HG02759 (cell line): ENCODE data around the gene NSD2.

Experiments used
- ATAC-seq: cut with Tn5 transposase; IDR thresholded peaks from one replicate; pipeline ENCODE4 v1.9.1; 2021; ENCODE audit warnings: mild to moderate bottlenecking, moderate library complexity; ENCODE audit not compliant: unreplicated experiment

NSD2 gene

DNA sequence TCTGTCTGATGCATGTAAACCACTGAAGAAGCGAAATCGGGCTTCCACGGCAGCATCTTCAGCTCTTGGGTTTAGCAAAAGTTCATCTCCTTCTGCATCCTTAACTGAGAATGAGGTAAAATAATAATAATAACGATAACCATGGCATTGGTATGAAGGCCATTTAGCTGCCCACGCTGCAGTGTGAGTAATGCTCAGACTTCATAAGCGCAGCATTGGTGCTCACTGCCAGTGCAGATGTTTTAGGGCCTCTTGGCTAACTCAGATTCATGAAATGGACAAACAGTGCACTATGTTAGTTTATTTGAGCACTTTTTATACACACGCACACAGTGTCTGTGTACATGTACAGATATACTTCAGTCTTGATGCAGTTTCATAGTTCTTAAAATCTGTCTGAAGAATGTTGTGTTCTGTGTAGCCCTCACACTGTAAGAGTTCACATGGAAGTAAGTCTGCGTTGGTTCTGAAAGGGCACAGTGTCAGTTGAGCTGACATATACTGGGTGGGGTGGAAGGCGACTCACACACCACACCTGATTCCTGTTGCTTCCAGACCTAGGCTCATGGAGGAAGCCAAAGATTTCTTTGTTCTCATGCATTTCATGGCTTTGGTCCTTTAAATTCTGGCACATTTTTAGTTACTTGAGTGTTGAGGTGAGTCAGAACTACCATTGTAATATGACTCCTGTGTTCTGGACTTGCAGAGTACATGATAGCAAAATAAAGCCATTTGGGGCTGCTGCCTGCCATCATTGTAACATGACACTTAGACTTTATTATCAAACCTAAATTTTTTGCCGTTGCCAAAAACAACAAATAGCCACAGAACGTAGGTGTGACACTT, 68.7 kb downstream of the NSD2 start:
- no peak for ATAC-seq

DNA sequence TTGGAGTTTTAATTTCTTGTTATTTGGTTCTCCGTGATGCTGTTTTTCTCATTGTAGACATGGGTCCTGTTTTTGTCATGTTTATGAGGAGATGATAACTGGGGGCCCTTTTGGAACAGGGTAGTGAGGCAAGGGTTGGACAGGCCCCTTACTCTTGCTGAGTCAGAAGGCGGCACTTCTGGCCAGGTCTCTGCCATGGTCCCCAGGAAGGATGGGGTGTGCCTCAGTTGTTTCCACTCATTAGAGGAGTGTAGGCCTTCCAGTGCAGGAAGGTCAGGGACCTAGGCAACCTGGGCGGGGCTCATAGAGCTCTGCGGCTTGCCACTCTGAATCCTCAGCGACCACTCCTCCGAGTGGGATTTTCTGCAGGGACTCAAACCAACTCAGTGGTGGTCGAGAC, 69.4 kb downstream of the NSD2 start:
- no peak for ATAC-seq

GRCh38 chr4:1943928-1944327, 72.7 kb downstream of the NSD2 start:
- ATAC-seq: no peak

GRCh38 chr4:1945124-1945895, 74.1 kb downstream of the NSD2 start:
- ATAC-seq: no peak

- ATAC-seq: no peak
These were observed 74.7 kb downstream of the NSD2 start for GRCh38 chr4:1945912-1946311.

- ATAC-seq: no peak
These were observed 77.0 kb downstream of the NSD2 start for GRCh38 chr4:1948232-1948631.

DNA sequence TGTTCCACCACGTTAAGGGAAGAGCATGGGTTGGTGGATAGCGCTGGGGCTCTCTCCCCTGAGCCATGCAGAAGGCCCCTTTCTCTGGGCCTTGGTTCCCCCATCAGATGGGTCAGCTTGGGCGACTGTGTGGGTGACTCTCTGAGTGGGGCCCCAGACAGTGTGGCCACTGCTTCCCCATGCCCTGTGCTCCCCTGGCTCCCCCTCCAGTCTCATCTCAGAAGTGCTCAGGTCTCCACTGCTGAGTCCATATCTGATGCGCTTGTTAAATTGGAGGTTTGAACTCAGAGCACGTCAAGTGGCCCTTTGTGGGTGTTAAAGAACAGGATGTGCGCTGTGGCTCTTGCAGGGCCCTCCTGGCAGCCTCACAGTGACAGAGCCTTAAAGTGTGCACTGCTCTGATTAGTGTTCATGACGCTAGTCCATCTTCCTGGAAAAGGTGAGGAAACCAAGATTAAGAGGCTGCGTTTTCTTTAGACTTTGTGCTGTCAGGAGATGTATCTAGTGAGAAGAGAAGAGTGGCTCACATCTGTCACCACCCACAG, 77.8 kb downstream of the NSD2 start:
- no peak for ATAC-seq

DNA sequence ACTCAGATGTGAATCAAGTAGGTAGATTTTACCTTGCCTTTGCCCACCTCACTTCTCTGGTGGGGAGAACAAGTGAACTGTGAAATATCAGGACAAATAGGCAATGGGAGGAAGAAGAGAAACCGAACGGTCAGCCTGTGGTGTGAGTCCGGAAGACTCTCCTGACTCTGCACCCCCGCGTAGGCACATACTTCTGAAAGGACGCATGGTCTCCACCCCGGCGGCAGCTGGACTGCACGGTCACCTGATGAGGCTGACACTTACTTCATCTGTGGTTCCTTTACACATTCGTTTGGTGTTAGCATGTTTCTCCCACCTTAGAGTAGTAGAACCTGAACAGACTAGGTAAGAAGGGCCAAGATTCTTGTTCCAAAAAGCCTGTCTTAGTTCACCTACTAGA, 79.2 kb downstream of the NSD2 start:
- no peak for ATAC-seq

GRCh38 chr4:1952058-1952700, 81.0 kb downstream of the NSD2 start:
- ATAC-seq: no peak

DNA sequence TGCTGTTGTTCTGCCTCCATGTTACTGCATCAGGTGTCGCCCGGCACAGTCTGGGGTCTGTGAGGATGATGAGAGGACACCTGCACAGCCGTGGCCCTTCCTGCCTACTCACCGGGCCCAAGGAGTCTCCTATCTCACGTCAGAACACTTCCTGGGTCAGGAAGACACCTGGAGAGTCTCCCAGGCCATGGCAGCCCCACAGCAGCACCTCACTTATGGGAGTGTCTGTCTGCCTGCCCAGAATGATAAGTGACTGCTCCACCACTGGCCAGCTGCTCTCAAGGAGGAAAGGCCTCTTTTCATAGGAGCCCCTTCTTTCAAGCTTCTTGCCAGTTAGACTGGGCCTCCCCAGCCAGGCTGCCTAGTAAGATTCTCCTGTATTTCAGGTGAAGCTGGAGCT, 81.5 kb downstream of the NSD2 start:
- ATAC-seq: no peak

DNA sequence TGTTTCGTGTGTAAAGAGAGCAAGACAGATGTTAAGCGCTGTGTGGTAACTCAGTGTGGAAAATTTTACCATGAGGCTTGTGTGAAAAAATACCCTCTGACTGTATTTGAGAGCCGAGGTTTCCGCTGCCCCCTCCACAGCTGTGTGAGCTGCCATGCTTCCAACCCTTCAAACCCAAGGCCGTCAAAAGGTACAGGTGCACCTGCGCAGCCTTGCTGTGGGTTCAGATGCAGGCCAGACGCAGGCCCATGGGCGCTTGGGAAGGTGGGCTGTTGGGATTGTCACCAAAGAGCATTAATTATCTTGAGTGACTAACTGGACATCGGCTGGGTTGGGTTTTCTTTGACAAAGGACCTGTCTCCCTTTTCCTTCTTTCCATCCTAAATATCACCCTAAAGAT, 82.1 kb downstream of the NSD2 start:
- ATAC-seq: no peak

- ATAC-seq: no peak
These were observed 85.4 kb downstream of the NSD2 start for GRCh38 chr4:1956631-1957030.

GRCh38 chr4:1958276-1959103, 87.3 kb downstream of the NSD2 start:
- ATAC-seq: no peak

DNA sequence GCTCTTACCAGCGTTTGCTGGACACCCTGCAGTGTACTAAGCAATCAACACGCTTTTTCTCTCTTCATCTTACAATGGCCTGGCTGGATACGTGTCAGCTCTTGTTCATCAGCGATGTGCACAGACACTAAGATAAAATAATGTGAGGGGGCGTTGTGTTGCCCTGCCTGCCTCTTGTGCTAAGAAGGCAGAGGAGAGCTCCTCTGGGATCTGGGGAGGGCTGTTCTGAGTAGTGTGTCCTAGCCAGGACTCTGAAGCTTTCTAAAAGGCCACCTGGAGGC, 87.9 kb downstream of the NSD2 start:
- ATAC-seq: no peak

DNA sequence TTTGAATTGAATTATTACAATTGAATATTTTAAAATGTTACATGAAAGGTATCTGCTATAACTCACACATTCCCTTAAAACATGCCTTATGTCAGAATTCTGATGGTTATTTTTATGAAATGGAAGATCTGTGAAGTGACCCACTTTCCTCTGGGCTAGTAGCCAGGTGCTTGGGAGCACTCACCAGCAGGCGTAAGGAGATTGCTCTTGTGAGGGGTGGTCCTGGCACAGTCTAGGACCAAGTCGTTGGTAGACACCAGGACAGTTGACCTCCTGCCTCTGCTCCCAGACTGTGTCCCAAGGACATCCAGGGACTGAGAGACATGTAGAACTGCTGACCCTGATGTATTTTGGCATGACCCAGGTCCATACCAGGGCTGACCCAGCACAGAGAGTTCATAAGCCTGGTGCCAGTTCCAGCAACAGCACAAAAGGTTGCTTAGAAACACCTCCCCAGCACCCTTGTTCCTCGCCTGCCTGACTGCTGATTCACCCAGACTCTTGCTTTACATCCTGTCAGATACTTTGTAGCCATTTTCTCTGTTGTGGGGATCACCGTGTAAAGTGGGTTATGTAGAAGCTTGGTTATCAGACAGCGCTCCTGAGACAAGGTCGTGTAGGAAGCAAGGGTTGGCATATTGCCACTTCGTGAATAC, 89.1 kb downstream of the NSD2 start:
- no peak for ATAC-seq

- no peak for ATAC-seq
These were observed 89.8 kb downstream of the NSD2 start for GRCh38 chr4:1961038-1961437.

DNA sequence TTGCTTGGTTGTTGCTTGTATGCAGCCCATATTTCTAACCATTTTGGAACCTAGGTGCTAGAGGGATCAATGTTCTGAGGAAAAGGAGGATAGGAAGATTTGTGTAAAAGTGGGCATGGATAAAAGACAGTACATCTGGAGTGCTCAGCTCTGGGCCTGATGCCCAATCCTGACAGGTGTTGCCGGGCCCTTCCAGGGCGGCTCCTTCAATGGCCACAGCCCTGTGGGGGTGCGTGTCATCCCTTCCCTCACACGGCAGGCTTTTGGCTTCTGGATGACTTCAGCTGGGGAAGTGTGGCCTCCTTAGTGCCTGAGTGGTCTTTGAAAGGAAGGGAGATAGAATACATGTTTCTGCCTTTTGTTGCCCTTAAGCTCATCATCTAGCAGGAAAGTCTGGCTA, 90.4 kb downstream of the NSD2 start:
- ATAC-seq: no peak

- ATAC-seq: no peak
These were observed 91.8 kb downstream of the NSD2 start for GRCh38 chr4:1962980-1963379.

DNA sequence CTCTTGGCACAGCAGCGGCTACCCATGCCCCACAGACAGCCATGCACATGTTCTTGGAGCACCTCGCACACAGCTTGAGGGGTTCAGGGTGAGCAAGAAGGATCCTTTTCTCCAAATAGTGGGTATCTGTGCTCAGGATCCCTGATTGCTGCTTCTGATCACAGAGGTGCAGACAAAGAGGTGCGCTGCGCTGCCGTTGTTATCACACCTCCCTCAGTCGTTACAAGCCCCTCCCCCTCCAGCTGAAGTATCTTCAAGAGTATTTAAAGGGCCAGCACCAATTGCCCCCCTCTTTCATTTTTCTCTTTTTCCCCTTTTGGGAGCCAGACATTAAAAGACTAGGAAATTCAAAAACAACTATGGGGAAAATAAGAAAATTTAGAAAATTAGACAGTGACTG, 93.2 kb downstream of the NSD2 start:
- ATAC-seq: no peak

- no peak for ATAC-seq
These were observed 93.8 kb downstream of the NSD2 start for GRCh38 chr4:1964971-1965370.
